Hematopoietic multipotent progenitor cell (in vitro differentiated cells): ENCODE results near the gene CD200R1L. TPM values are rescaled to one million over a fixed set of nuclear protein-coding genes. Genes with fewer than 3 reads are reported as not detected.

ENCODE experiments used
- DNase-seq, 3 donors: peaks; one replicate each; pipeline ENCODE4 v3.0.0-alpha.2; 2011 to 2015; ENCODE audit warnings: low read depth in 2 of 3, low spot score in 2 of 3
- total RNA-seq: library from RNA; depleted of rRNA; stranded (reverse); fragments of >200 nt; gene quantifications from one replicate; pipeline ENCODE4 v1.2.3, GENCODE V29; 2012

The CD200R1L gene
- total RNA-seq, 1 donor, result not detected

- no peak for DNase-seq
Observed at GRCh38 chr3:112793326-112794081, 53.2 kb downstream of the CD200R1L start.

- no peak for DNase-seq
Observed at GRCh38 chr3:112791736-112792135, 54.9 kb downstream of the CD200R1L start.

- DNase-seq, result no peak
Observed at GRCh38 chr3:112789787-112790186, 56.9 kb downstream of the CD200R1L start.

DNA sequence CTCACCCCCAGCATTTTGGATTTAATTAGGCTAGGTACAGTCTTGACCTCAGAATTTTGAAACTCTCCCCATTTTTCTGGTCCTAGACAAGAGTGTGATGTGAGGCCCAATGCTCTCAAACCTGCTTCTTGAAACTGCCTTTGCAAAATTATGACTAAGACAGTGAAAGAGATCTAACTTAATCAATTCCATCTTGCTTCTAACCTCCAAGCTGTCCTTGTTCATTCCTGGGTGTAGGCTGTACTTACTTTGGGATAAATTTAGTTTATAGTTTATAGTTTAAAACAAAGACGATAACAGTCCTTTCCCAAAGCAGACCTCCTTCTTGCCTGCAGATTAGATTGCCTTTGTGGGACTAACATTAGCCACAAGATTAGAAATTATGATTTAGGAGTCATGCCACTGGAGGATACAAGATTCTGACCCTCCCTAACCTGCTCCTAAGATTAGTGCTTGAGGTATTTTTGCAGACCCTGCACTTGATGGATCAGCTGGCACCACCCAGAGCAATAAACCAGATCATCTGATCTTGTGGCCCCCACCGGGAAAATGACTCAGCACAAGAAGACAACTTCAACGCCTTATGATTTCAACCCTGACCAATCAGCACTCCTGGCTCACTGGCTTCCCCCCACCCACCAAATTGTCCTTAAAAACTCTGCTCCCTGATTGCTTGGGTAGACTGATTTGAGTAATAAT, 59.6 kb downstream of the CD200R1L start:
- DNase-seq, result no peak

DNA sequence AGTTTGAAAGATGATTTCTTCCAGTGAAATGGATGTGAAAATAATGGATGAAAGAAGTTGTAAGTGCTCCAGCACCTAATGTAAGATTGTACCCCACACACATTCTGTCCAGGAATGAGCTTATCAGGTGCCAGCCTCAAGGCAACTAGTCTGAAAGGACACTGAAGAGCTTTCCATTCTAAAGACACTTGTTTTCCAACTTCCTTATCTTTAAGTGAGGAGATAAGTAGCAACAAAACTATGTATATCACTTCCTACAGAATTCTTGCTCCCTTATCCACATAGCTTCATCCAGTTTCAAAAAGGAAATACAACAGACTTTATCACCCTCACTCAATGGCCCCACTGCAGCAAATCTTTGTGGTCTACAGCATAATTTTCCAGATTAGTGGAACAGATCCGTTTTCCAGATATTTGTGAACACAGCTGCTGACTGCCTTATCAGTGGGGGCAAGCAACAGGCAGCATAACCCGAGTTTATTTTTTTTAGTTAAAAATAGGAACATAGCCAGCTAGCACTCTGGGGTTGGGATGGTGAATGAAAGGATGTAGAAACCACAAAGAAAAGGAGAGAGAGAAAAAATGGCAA, 60.6 kb downstream of the CD200R1L start:
- peak in 1 of 3 donors; percentile 34 for DNase-seq

DNA sequence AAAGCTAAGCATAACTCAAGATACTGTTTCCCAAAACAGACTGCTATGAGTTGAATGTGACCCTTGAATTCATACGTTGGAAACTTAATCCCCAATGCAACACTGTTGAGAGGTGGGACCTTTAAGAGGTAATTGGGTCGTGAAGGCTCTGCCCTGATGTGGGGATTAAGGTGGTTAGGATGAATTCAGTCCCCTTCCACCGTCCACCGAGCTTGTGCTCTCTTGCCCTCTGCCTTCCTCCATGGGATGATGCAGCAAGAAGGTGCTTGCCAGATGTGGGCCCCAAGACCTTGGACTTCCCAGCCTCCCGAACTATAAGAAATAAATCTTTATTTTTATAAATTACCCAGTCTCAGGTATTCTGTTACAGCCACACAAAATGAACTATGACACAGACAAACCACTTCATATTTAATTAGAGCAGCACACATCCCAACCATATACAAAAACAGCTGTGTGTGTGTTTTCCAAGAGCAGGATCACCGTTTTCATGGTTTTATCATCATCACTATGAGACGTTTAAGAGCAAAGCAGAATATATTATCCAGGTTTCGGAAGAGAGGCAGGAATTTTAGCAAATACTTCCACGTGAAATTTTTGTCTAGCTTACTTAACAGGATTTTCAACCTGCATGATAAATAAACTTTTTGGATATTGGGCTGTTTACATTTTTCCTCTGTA, 61.2 kb downstream of the CD200R1L start:
- DNase-seq, result no peak

- DNase-seq, result no peak
Observed at GRCh38 chr3:112782491-112782890, 64.2 kb downstream of the CD200R1L start.

GRCh38 chr3:112781599-112781998, 65.1 kb downstream of the CD200R1L start:
- DNase-seq, result no peak

GRCh38 chr3:112779558-112780480, 66.8 kb downstream of the CD200R1L start:
- DNase-seq, result no peak

- DNase-seq, result no peak
Observed at GRCh38 chr3:112779011-112779410, 67.7 kb downstream of the CD200R1L start.

- DNase-seq, result no peak
Observed at GRCh38 chr3:112778353-112778948, 68.2 kb downstream of the CD200R1L start.

DNA sequence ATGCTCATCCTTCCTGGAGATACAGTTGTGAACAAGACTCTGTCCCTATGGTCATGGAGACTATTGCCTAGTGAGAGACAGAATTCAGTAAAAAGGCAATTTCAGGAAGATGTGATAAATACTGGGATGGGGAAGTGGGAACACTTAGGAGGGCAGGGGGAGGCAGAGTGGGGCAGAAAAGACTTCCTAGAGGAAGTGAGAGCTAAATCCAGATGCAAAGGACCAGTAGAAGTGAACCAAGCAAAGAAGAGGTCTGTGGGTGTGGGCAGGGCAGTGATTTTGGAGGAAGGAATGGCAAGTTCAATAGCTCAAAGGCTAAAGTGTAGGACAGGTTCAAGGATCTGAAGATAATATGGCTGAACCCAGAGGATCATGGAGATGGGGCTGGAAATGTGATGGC, 68.9 kb downstream of the CD200R1L start:
- no peak for DNase-seq

GRCh38 chr3:112776836-112777235, 69.8 kb downstream of the CD200R1L start:
- no peak for DNase-seq

- no peak for DNase-seq
Observed at GRCh38 chr3:112776000-112776399, 70.7 kb downstream of the CD200R1L start.

DNA sequence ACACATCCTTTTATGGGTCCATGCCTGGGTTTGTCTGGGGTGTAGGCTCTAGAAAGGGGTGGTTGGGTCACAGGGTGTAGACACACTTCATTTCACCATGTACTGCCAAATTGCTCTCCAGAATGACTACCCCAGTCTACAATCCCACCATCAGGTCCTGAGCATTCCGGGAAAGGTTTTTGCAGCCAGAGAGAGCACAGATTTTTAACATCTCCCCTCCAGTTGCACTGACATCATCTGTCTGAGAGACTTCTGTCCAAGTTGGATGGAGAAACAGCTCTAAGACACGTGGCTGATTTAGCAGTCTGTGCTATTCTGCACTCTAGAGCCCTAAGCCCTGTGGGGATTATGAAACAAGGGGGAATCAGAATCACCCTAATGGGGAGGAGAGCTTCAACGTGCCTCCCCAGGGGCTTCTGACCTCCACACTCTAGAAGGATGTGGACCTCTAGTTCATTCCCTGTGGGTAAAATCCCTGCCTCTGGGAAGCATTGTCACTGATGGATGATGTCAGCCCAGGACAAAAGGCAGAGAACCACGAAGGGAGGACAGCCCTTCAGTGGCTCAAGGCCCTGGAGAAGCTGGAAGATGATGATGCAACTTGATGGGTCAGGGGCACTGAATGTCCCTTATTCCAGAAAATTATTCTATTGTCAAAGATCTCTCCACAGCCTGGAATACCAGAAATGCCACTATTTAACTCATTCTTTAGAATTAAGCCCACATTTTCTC, 71.5 kb downstream of the CD200R1L start:
- no peak for DNase-seq

DNA sequence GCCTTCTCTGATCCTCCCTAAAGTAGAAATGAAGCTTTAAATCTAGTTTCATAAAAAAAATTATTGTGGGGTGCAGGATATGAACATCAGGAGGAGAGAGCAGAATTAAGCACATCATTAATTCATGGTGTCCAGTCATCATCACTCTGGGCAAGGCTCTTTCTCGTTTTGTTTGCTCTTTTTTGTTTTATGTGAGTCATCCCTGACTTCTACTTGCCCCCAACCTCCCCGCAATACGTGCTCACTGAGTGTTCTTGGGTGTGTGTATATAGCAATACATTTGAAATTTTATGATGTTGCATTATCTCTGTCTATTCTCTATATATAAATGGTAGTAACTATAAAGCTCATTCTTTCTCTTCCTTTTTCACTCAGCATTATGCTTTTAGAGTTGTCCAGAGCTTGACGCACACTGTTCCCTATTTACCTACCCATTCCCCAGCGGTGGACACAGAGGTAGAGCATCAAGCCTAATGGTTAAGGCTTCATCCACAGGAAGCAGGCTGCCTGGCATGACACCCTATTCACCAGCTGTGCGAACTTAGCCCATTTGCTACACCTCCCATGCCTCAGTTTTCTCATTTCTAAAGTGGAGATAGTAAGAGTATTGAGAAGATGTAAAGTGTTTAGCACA, 72.3 kb downstream of the CD200R1L start:
- no peak for DNase-seq

GRCh38 chr3:112773864-112774263, 72.8 kb downstream of the CD200R1L start:
- no peak for DNase-seq

- DNase-seq, result no peak
Observed at GRCh38 chr3:112770951-112771350, 75.7 kb downstream of the CD200R1L start.
